ENCODE results near the gene GAS2. TPM values are rescaled to one million over a fixed set of nuclear protein-coding genes. Genes with fewer than 3 reads are reported as not detected.

Gene GAS2
- total RNA-seq, 1 donor from 2014 or later, result 7.7 TPM

GRCh38 chr11:22671751-22672150 lies 5.3 kb downstream of the GAS2 start:
- no peak for DNase-seq (ENCODE audit: low spot score)

- no peak for DNase-seq (ENCODE audit: low spot score)
Measured at GRCh38 chr11:22674470-22675439, 8.3 kb downstream of the GAS2 start.

GRCh38 chr11:22677153-22677903 lies 10.9 kb downstream of the GAS2 start:
- DNase-seq (ENCODE audit: low spot score), result no peak

GRCh38 chr11:22680628-22681027 lies 14.2 kb downstream of the GAS2 start:
- DNase-seq (ENCODE audit: low spot score), result no peak

GRCh38 chr11:22681281-22681812 lies 14.9 kb downstream of the GAS2 start:
- DNase-seq (ENCODE audit: low spot score), result no peak

GRCh38 chr11:22684082-22684481 lies 17.7 kb downstream of the GAS2 start:
- no peak for DNase-seq (ENCODE audit: low spot score)

GRCh38 chr11:22685111-22685510 lies 18.7 kb downstream of the GAS2 start:
- DNase-seq (ENCODE audit: low spot score), result no peak

GRCh38 chr11:22688914-22689313 lies 22.5 kb downstream of the GAS2 start:
- DNase-seq (ENCODE audit: low spot score), result no peak

- no peak for DNase-seq (ENCODE audit: low spot score)
Measured at GRCh38 chr11:22690257-22690656, 23.8 kb downstream of the GAS2 start.

- DNase-seq (ENCODE audit: low spot score), result no peak
Measured at GRCh38 chr11:22690871-22691270, 24.5 kb downstream of the GAS2 start.

GRCh38 chr11:22699388-22699787 lies 33.0 kb downstream of the GAS2 start:
- DNase-seq (ENCODE audit: low spot score), result no peak

GRCh38 chr11:22702031-22702430 lies 35.6 kb downstream of the GAS2 start:
- no peak for DNase-seq (ENCODE audit: low spot score)

- DNase-seq (ENCODE audit: low spot score), result peak; percentile 93
Measured at GRCh38 chr11:22703040-22703439, 36.6 kb downstream of the GAS2 start.

GRCh38 chr11:22703591-22703990 lies 37.2 kb downstream of the GAS2 start:
- peak; percentile 44 for DNase-seq (ENCODE audit: low spot score)

- DNase-seq (ENCODE audit: low spot score), result no peak
Measured at GRCh38 chr11:22707119-22707899, 40.9 kb downstream of the GAS2 start.

GRCh38 chr11:22711071-22711770 lies 44.8 kb downstream of the GAS2 start:
- peak; percentile 50 for DNase-seq (ENCODE audit: low spot score)

GRCh38 chr11:22711880-22712279 lies 45.5 kb downstream of the GAS2 start:
- DNase-seq (ENCODE audit: low spot score), result no peak

- DNase-seq (ENCODE audit: low spot score), result no peak
Measured at GRCh38 chr11:22713336-22713735, 46.9 kb downstream of the GAS2 start.

- no peak for DNase-seq (ENCODE audit: low spot score)
Measured at GRCh38 chr11:22715971-22716370, 49.6 kb downstream of the GAS2 start.

- peak; percentile 25 for DNase-seq (ENCODE audit: low spot score)
Measured at GRCh38 chr11:22720457-22720856, 54.0 kb downstream of the GAS2 start.

GRCh38 chr11:22723274-22723673 lies 56.9 kb downstream of the GAS2 start:
- no peak for DNase-seq (ENCODE audit: low spot score)
